Activated CD4-positive, CD25-positive, alpha-beta regulatory T cell treated with anti-CD3 and anti-CD28 coated beads, Interleukin-2, amount 50 U/mL, for 72 hours (primary cell): Measurements from ENCODE around the gene DDI2.
"Not testable (repeated sequence)": the region's sequence is repeated elsewhere in the genome, so short reads cannot be mapped to it uniquely, and the experiment has no call there.

ENCODE experiments used
- DNase-seq: peaks from one replicate; pipeline ENCODE4 v3.0.0; 2021

DDI2 gene

DNA sequence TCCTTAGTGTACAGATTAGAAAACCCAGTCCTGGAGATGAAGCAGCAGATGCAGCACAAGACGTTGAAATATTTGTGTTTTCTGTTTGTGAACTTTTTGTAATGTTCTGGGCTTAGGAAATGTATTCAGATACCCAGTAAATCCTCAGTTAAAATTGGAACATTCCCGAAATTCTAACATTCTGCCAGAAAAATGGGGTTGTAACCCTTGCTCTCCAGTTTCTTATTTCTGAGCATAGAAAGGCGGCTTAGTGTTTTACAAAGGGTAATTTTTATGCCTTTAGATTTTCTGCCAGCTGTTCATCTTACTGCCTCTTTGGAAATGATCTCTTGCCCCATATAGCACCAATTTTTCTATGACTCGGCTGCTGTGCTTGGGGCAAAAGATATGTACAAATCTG, 20.6 kb downstream of the DDI2 start:
- DNase-seq: no peak

DNA sequence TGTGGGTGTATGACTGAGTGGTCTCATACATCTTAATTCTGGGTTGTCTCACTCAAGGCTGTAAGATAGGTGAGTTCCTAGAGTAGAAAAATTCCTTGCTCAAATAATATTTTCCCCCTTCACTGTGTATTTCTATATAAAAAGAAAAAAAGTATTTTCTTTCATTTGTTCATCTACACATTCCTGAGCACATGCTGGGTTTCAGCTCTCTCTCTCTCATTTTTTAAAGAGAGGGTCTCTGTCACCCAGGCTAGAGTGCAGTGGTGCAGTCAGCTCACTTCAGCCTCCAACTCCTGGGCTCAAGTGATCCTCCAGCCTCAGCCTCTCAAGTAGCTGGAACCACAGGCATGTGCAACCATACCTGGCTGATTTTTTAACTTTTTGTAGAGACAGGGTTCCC, 22.0 kb downstream of the DDI2 start:
- DNase-seq: no peak

DNA sequence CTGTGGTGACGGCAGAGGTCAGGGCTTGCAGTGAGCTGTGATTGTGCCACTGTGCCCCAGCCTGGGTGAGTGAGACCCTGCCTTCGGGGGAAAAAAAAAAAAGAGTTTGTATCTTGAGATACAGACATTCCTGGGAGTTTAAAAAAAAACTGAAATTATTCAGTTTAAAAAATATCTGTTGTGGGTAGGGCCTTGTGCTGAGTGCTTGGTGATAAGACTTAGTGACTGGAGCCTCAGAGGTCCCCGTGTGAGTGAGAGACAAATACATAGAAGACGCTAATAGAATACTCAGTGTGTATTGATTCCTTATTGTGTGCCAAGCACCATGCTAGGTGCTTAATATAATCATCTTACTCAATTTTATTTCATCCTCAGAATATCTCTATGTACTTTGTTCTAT, 22.7 kb downstream of the DDI2 start:
- no peak for DNase-seq

DNA sequence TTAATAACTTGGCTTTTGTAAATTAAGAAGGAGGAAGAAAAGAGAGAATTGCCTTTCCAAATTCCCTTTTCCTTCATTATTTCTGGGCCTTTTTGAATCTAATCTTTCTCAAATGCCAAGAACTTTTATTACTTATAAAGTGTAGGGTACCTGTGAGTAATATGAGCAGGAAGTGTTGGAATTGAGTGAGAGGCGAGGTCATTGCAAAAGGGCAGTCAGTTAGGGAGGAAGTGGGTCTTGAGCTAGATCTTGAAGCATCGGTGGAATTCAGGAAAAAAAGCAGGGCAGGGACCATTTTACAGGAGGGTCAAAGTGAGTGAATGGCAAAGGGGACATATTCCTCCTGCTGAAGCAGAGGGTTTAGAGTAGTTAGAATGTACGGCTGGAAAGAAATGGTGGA, 23.4 kb downstream of the DDI2 start:
- DNase-seq: no peak

DNA sequence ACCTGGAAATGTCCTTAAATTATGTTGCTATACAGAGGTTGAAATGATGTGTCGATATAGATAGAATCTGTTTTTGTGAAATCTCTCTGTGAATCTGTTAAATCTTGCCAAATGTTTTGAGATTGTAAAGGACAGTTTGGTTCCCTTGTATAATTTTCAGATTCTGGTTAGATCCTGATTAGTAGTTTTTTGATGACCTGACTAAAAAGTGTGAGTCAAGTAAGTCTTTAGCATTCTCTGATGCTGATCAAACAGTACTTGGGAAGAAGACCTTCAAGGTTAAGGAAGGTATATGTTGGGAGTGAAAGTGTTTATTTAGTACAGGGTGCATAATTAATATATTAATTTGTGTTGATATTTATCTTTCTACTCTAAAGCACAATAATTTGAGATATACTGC, 32.7 kb downstream of the DDI2 start:
- DNase-seq: no peak

DNA sequence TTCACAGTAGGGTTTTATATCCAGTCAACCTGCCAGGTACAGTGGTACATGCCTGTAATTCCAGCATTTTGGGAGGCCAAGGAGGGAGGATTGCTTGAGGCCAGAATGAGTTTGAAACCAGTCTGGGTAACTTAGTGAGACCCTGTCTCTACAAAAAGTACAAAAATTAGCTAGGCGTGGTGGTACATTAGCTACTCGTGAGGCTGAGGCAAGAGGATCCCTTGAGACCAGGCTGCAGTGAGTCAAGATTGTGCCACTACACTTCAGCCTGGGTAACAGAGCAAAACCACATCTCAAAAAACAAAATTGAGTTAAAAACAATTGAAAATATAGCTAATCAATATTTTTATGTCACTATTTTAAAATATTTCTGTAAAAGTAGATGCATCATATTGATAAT, 33.2 kb downstream of the DDI2 start:
- no peak for DNase-seq

DNA sequence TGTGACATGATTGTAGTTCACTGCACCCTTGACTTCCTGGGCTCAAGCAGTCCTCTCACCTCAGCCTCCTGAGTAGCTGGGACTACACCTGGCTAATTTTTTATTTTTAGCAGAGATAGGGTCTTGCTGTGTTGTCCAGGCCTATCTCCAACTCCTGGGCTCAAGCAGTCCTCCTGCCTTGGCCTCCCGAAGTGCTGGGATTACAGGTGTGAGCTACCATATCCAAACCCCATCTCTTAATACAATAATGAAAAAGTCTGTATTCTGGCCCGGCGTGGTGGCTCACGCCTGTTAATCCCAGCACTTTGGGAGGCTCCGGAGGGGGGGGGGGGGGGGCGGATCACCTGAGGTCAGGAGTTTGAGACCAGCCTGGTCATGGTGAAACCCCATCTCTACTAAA, 34.9 kb downstream of the DDI2 start:
- DNase-seq: not testable (repeated sequence)

DNA sequence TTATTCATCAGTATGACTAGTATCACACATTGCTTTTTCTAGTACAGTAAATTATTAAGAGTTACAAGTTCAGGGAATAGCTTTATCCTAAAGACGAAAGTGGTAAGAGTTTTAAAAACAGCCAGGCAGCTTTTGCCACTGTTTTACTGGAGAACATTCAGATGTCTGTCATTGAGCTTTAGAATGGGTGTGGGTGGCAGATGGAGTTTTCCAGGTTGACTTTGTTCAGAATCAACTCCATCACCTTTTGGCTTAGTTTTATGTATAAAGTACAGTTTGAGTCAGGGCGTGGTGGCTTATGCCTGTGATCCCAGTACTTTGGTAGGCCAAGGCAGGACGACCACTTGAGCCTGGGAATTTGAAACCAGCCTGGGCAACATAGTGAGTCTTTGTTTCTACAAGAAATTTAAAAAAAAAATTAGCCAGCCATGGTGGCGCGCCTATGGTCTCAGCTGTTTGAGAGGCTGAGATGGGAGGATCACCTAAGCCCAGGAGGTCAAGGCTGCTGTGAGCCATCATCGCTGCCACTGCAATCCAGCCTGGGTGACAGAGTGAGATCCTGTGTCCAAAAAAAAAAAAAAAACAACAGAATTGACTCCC, 36.9 kb downstream of the DDI2 start:
- no peak for DNase-seq

DNA sequence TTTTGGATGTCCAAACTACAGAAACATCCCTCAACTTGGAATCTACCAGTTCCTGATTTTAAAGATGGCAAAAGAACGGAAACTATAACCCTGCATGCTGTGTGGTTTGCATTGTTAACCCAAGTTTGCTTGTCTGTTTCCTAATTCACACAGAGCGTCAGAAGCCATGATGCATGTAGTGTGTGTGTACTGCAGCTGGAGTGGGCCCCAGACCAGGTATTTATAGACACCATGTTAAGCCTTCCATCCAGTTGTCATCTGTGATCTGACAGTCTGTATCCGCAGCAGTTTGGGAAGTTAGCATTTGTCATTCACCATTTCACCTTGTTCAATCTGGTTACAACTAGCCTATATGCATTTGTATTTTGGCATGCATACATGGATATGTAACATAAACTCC, 39.2 kb downstream of the DDI2 start:
- no peak for DNase-seq

DNA sequence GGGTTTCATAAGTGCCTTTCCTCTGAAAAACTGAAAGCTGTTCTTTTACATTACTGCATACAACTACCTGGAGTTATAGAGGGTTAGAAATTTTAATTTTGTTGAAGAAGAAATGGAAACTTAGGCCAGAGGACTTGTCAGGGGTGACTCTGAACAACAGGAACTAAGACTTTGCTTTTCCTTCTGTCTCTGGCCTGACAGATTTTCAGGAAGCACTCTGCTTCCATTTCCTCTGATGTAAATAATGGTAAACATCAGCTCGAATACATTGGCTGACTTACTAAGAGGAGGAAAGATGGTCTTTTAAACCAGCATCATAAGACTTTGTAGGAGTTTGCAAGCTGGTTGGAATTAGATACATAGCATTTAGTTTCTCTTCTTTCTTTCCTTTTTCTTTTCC, 39.8 kb downstream of the DDI2 start:
- DNase-seq: no peak

DNA sequence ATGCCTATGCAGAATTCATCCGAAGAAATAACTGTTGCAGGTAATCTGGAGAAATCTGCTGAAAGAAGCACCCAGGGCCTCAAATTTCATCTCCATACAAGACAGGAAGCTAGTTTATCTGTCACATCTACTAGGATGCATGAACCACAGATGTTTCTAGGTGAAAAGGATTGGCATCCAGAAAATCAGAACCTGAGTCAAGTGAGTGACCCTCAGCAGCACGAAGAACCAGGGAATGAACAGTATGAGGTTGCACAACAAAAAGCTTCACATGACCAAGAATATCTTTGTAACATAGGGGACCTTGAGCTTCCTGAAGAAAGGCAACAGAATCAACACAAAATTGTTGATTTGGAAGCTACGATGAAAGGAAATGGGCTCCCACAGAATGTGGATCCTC, 42.9 kb downstream of the DDI2 start:
- DNase-seq: no peak

DNA sequence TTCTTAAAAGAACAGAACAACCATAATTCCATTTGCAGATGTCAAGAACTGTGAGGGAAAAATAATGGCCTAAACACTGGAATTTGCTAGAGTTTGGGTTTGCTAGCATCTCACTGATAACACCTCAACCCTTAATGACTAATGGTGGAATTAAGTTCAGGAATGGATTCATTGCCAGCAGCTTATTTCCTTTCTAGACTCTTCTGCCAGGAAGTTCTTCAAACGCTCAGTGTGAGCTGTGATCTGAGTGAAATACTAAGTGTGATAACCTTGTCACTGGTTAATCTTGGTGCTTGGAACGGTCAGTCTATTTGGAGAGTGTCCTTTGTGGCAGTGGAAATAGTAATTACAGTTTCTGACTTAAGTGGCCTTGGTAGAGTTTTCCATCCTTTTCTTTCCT, 45.2 kb downstream of the DDI2 start:
- no peak for DNase-seq

DNA sequence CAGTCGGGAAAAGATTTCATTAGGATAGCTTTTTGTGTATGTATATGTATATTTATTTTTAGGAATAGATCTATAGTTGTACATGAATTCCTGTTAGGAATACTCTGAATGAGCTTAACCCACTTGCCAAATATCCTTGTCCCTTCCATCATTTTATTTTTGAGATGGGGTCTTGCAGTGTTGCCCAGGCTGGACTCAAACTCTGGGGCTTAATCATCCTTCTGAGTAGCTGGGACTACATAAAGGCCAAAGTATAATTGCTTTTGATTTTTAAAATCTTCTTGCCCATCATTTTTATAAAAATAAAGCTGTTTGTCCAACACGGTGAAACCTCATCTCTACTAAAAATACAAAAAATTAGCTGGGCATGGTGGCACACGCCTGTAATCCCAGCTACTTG, 46.7 kb downstream of the DDI2 start:
- DNase-seq: no peak

DNA sequence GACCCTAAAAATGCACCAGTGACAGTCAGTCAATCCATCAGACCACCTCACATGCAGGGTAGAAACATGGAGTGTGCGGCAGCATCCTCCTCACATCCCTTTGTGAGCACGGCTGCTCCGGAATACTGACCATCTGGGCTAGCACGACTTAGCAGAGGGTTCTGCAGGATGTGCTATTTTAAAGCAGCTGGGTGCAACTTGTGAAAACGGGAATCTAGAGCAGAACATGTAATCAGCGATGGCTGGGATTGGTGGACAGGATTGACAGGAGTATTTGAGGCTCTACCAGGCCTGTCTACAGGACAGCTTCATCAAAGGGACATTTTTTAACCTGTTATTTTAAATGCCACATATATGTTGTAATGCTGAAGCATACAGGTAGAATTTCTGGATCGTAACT, 50.1 kb downstream of the DDI2 start:
- no peak for DNase-seq

DNA sequence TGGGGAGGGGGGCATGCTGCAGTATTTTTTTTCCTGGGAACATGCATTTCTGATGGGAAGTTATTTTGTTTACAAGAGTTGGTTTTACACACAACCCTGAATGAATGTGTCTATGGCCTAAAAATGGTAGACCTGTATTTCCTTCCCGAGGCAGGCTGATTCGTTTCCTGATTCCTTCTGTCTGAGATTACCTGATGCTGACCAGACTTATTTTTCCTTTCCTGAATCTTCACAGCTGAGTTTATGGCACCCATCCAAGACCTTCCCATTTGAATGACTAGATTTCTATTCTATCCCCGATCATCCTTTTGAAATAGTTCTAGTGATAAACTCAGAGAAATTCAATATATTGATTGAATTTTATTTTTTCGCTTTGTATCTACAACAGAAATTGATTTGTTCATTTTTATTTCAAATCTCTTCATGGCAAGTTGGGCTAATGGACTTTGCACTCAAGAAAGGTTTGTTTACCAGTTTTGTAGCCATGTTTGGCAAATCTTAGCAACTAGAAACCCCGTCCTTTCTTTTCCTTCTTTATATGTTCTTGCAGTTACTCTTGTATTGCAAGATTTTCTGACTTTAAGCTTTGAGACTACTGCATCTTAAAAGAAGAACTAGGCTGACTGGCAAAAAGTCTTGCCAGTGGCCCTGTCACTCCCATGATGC, 51.0 kb downstream of the DDI2 start:
- DNase-seq: no peak

DNA sequence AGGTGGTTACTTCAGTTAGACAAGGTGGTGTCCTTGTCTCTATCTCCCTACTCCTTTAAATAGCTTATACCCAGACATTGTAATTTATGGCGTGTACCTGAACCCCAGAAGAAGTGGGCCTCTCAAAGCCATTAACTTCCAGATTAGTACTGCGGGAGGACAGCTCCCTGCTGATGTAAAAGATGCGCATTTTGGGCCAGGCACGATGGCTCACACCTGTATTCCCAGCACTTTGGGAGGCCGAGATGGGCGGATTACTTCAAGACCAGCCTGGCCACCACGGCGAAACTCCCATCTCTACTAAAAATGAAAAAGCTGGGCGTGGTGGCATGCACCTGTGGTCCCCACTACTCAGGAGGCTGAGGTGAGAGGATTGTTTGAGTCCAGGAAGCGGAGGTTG, 51.8 kb downstream of the DDI2 start:
- no peak for DNase-seq

DNA sequence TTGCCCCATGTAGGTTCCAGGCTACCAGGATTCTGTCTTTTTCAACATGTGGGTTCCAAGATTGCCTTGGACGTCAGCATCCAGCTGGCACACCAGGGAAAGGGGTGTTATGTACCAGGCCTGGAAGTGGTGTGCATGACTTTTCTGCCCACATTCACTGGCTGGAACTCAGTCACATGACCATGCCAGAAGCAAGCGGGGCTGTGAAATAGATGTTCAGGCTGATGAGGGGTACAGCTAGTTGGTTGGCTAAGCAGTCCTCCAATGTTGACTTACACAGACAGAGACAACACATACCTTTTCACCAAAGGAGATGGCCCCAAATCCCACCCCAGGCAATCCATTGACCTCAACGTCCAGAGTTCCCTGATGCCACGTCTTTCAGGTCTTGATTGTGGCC, 52.6 kb downstream of the DDI2 start:
- no peak for DNase-seq

DNA sequence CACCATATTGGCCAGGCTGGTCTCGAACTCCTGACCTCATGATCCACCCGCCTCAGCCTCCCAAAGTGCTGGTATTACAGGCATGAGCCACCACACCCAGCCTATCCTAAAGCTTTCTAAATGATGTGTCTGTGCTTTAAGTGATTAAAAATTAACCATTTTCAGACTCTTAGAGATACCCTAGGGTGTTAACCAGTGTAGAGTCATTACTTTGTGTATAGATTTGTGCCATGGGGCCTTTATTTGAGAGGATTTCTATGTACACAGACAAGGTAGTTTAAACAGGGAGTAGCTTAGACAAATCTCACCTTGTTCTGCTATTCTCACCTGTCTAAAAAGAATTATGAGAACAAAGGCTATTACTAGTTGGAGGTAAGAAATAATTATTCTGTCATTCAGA, 54.2 kb downstream of the DDI2 start:
- DNase-seq: no peak

DNA sequence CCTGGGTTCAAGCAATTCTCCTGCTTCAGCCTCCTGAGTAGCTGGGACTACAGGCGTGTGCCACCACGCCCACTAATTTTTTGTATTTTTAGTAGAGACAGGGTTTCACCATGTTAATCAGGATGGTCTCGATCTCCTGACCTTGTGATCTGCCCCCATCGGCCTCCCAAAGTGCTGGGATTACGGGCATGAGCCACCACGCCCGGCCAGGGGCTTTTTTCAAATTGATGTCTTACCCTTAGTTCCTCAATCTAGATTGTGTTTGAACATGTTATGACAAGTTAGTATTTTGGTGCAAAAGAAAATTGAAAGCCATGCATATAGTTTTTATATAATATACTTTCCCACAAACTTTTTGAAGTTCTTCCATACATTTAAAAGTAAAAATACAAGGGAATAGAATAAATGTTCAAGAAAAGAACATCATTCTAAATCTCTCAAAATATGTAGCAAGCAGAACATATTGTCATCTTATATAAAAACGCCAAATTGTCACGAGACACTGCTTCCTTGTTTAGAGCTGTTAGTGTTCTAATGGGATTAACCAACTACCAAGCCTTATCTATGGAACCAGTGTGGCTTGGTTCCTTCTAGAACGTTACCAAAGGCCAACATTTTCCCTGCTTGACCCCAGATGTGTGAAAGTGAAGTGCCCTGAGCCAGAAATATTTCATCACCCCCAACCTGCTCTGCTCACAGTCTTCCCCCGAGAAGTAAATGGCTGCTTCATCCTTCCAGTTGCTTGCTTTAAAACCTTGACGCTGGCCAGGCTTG, 57.3 kb downstream of the DDI2 start:
- DNase-seq: no peak

DNA sequence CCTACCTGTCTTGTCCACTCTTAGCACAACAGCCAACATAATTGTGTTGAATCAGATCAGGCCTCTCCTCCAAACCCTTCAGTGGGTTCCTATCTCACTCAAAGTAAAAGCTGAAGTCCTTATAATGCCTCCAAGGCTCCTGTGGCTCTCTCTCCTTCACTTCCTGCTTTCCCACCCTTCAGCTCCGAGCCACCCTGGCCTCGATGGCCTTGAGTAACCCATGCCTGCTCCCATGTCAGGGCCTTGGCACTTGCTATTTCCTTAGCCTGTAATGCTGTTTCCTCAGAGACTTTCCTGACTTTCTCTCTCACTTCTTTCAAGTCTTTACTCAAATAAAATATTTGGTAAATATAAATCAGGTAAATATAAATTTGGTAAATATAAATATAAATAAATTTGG, 58.8 kb downstream of the DDI2 start:
- DNase-seq: no peak

DNA sequence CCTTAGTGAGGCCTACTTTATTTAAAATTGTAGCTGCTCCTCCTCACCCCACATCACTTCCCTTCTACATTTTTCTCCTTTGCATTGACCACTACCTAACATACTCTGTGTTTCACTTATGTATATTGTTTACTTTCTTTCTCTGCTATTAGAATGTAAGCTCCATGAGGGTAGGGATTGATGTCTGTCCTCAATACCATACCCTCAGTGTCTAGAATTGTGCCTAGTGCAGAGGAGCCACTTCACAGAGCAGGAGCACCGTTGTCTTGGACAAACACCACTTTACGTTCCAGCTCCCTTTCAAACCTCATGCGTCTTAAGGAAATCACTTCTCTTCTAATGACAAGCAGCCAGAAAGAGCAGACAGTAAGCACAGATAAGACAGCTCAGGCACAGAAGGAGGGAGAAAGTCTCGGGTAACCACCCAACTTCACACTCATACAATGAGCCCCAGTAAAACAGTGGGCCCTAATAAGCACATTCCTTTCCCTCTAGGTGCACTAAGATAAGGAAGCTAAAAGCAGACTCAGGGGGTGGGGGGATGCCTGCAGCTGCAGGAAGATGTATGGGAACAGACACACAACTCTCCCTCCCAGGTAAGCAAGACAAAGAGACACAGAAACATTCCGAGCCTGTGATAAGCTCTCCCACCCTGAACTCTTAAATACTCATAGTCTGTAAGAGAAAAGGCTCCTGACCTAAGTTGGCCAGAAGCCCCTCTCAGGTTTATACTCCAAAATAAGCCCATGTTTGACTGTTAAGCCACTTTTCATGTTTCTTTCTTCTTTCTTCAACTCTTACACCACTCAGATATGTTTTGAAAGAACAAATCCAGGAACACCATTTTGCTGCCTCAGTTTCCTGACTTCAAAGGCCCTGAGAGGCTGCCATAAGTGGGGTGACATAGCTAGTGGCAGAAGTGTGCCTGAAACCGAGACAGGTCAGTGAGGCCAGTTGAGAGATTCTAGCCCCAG, 59.7 kb downstream of the DDI2 start:
- DNase-seq: no peak

DNA sequence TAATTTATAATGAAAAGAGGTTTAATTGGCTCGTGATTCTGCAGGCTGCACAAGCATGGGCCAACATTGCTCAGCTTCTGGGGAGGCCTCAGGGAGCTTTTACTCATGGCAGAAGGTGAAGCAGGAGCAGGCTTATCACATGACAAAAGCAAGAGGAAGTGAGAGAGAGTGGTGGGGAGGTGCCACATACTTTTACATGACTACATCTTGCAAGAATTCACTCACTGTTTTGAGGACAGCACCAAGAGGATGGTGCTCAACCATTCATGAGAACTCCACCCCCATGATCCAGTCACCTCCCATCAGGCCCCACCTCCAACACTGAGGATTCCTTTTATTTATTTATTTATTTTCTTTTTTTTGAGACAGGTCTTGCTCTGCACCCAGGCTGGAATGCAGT, 61.3 kb downstream of the DDI2 start:
- no peak for DNase-seq

DNA sequence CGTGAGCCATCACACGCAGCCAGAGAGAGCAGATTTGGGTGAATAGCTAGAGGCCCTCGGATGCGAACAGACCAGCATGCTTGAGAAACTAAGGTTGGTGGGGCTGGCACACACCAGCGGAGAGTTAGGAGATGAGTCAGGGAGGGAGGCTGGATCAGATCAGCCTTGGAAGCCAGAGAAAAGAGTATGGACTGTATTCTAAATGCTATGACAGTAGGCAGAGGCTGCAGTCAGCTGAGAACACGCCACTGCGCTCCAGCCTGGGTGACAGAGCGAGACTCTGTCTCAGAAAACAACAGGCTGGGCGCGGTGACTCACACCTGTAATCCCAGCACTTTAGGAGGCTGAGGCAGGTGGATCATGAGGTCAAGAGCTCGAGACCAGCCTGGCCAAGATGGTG, 62.9 kb downstream of the DDI2 start:
- no peak for DNase-seq
